GM13976 (cell line): ENCODE results near the gene LYSET.

Source experiments
- DNase-seq: peaks from one replicate; pipeline ENCODE4 v3.0.0; 2012; ENCODE audit warnings: low spot score
- CTCF ChIP-seq: IDR thresholded peaks from 2 replicates; pipeline ENCODE4 v1.5.1; 2012; ENCODE audit warnings: borderline replicate concordance, mild to moderate bottlenecking; ENCODE audit not compliant: insufficient read depth; ENCODE audit errors: extremely low read depth, missing control alignments, control extremely low read depth
- in situ Hi-C: fragments of 300-500 bp; cut with MboI; formaldehyde crosslinking; loops from one replicate; pipeline ENCODE4 v1.12.0; 2022; ENCODE audit warnings: low sequenced_read_pairs, mixed read lengths, inconsistent platforms; ENCODE audit not compliant: unreplicated experiment

LYSET gene

GRCh38 chr14:93212432-93212831 is 27.3 kb downstream of the LYSET start:
- in situ Hi-C loops = no loop called here
- TF ChIP-seq CTCF = no peak
- peak; percentile 59 for DNase-seq

GRCh38 chr14:93214598-93214997 is 29.5 kb downstream of the LYSET start:
- no peak for DNase-seq
- in situ Hi-C loops = no loop called here
- TF ChIP-seq CTCF = no peak

- in situ Hi-C loops = no loop called here
- peak; percentile 62 for DNase-seq
- peak; percentile 79 for TF ChIP-seq CTCF
Observed at GRCh38 chr14:93219103-93219726, 34.1 kb downstream of the LYSET start.

- no peak for DNase-seq
- in situ Hi-C loops = no loop called here
- TF ChIP-seq CTCF = no peak
Observed at GRCh38 chr14:93220509-93220908, 35.4 kb downstream of the LYSET start.

- TF ChIP-seq CTCF = no peak
- in situ Hi-C loops = no loop called here
- DNase-seq = no peak
Observed at GRCh38 chr14:93223565-93223964, 38.4 kb downstream of the LYSET start.

GRCh38 chr14:93228550-93228949 is 43.4 kb downstream of the LYSET start:
- DNase-seq = no peak
- no peak for TF ChIP-seq CTCF
- in situ Hi-C loops = no loop called here
